Measurements from ENCODE around the gene HHIPL1. TPM values are rescaled to one million over a fixed set of nuclear protein-coding genes. Genes with fewer than 3 reads are reported as not detected.
"Not testable (repeated sequence)": the region's sequence is repeated elsewhere in the genome, so short reads cannot be mapped to it uniquely, and the experiment has no call there.

Gene HHIPL1
- total and polyA plus RNA-seq, 4 experiments from 2014 or later, result 0.35 to 0.42 TPM; not detected in 2

DNA sequence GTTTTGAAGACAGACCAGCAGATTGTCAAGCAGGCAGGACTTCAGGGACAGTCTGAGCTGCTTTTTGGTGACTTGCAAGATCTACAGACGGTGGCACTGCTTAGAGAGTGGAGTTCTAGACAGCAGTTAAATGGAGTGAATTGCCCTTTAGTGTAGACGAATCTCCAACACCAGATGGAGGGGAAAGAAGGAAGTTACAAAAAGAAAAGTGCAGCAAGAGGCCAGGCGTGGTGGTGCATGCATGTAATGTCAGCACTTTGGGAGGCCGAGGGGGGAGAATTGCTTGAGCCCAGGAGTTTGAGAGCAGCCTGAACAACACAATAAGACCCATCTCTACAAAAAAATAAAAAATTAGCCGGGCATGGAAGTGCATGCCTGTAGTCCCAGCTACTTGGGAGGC lies 8.4 kb upstream of the HHIPL1 start:
- Mint-ChIP-seq H3K27ac (no peak overlapping the region), H3K36me3 (no peaks in the 10 kb centered on the region), H3K27me3 (no peaks in the 10 kb centered on the region), H3K4me3 (no peak overlapping the region), H3K4me1 (no peaks in the 10 kb centered on the region), H3K9me3 (no peaks in the 10 kb centered on the region)
- Histone ChIP-seq H3K9me3 (ENCODE audit: control insufficient read depth in 1 of 2, low read length in 2 of 2) (no peaks in the 10 kb centered on the region), H3K4me1 (ENCODE audit: insufficient read depth, low read length) (no peaks in the 10 kb centered on the region), H3K4me3 (ENCODE audit: low read length in 2 of 2) (no peak overlapping the region), H3K36me3 (ENCODE audit: insufficient read depth, low read length) (no peaks in the 10 kb centered on the region), H3K27me3 (ENCODE audit: insufficient read depth, low read length) (no peaks in the 10 kb centered on the region), H3K27ac (ENCODE audit: low read depth, low read length) (no peak overlapping the region)
- CTCF ChIA-PET (ENCODE audit: partially characterized antibody), result no interaction called here
- intact Hi-C loops (cut with micrococcal nuclease), result no loop called here
- POLR2A ChIA-PET (ENCODE audit: partially characterized antibody), result no interaction called here
- DNase-seq, result no peak

DNA sequence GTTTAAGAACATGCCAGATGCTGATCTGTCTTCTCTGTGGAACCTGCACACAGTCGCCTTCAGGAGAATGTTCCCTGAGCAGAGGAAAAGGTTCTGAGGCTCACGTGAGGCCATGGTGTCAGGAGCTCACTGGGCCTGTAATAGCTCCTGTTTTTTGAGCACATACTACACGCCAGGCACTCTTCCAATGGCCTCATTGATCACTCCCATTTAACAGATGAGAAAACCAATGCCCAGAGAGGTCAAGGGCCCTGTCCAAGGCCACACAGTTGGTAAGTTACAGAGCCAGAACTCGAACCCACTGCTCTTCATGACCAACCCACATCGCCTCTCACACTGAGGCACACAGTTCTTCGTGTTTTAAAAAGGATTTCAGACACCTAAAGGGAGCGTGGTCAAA lies 7.3 kb upstream of the HHIPL1 start:
- H3K36me3 Mint-ChIP-seq, result no peaks in the 10 kb centered on the region
- H3K27me3 Mint-ChIP-seq, result no peaks in the 10 kb centered on the region
- H3K4me1 ChIP-seq (ENCODE audit: insufficient read depth, low read length), result no peaks in the 10 kb centered on the region
- H3K27me3 ChIP-seq (ENCODE audit: insufficient read depth, low read length), result no peaks in the 10 kb centered on the region
- intact Hi-C loops (cut with micrococcal nuclease), result no loop called here
- POLR2A ChIA-PET (ENCODE audit: partially characterized antibody), result no interaction called here
- H3K27ac Mint-ChIP-seq, result peak overlapping the region in 1 of 7 donors; percentile 17
- no peak overlapping the region for H3K4me3 Mint-ChIP-seq
- CTCF ChIA-PET (ENCODE audit: partially characterized antibody), result no interaction called here
- H3K4me3 ChIP-seq (ENCODE audit: low read length in 2 of 2), result no peak overlapping the region
- no peaks in the 10 kb centered on the region for H3K9me3 Mint-ChIP-seq
- H3K36me3 ChIP-seq (ENCODE audit: insufficient read depth, low read length), result no peaks in the 10 kb centered on the region
- no peaks in the 10 kb centered on the region for H3K4me1 Mint-ChIP-seq
- no peaks in the 10 kb centered on the region for H3K9me3 ChIP-seq (ENCODE audit: control insufficient read depth in 1 of 2, low read length in 2 of 2)
- no peak overlapping the region for H3K27ac ChIP-seq (ENCODE audit: low read depth, low read length)
- no peak for DNase-seq

DNA sequence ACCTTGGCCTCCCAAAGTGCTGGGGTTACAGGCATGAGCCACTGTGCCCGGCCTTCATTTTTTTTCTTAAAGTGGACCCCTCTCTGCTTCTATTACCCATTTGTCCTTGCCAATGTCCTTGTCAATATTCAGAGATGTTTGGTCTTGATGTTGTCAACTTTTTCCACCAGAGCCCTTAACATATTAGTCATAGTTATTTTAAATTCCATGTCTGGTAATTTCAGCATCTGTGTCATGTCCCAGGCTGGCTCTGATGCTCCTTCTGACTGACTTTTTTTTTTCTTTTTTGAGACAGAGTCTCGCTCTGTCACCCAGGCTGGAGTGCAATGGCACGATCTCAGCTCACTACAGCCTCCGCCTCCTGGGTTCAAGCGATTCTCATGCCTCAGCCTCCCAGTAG lies 2.2 kb upstream of the HHIPL1 start:
- H3K27ac Mint-ChIP-seq; POLR2A ChIA-PET (ENCODE audit: partially characterized antibody); H3K36me3 Mint-ChIP-seq; H3K4me1 Mint-ChIP-seq; DNase-seq; H3K27ac ChIP-seq (ENCODE audit: low read depth, low read length); H3K4me3 ChIP-seq (ENCODE audit: low read length in 2 of 2); H3K36me3 ChIP-seq (ENCODE audit: insufficient read depth, low read length); intact Hi-C loops (cut with micrococcal nuclease); CTCF ChIA-PET (ENCODE audit: partially characterized antibody); H3K4me3 Mint-ChIP-seq; H3K4me1 ChIP-seq (ENCODE audit: insufficient read depth, low read length); H3K9me3 Mint-ChIP-seq; H3K27me3 ChIP-seq (ENCODE audit: insufficient read depth, low read length); H3K9me3 ChIP-seq (ENCODE audit: control insufficient read depth in 1 of 2, low read length in 2 of 2): not testable (repeated sequence)
- H3K27me3 Mint-ChIP-seq, result peaks cover 9 to 12% of the 10 kb centered on the region in 2 donors

GRCh38 chr14:99643343-99643742 lies 1.6 kb upstream of the HHIPL1 start:
- ChIA-PET CTCF (ENCODE audit: partially characterized antibody) (no interaction called here), POLR2A (ENCODE audit: partially characterized antibody) (no interaction called here)
- Histone ChIP-seq H3K27ac (ENCODE audit: low read depth, low read length) (no peak overlapping the region), H3K27me3 (ENCODE audit: insufficient read depth, low read length) (peaks cover 5% of the 10 kb centered on the region), H3K36me3 (ENCODE audit: insufficient read depth, low read length) (no peaks in the 10 kb centered on the region), H3K4me3 (ENCODE audit: low read length in 2 of 2) (no peak overlapping the region), H3K9me3 (ENCODE audit: control insufficient read depth in 1 of 2, low read length in 2 of 2) (no peaks in the 10 kb centered on the region), H3K4me1 (ENCODE audit: insufficient read depth, low read length) (no peaks in the 10 kb centered on the region)
- H3K9me3 Mint-ChIP-seq, result no peaks in the 10 kb centered on the region
- no peak for DNase-seq
- no peaks in the 10 kb centered on the region for H3K36me3 Mint-ChIP-seq
- H3K4me1 Mint-ChIP-seq, result peaks cover 0 to 5% (median 2%) of the 10 kb centered on the region in 4 donors
- H3K4me3 Mint-ChIP-seq, result no peak overlapping the region
- H3K27me3 Mint-ChIP-seq, result peaks cover 12 to 15% of the 10 kb centered on the region in 2 donors
- intact Hi-C loops (cut with micrococcal nuclease), result no loop called here
- H3K27ac Mint-ChIP-seq, result no peak overlapping the region

DNA sequence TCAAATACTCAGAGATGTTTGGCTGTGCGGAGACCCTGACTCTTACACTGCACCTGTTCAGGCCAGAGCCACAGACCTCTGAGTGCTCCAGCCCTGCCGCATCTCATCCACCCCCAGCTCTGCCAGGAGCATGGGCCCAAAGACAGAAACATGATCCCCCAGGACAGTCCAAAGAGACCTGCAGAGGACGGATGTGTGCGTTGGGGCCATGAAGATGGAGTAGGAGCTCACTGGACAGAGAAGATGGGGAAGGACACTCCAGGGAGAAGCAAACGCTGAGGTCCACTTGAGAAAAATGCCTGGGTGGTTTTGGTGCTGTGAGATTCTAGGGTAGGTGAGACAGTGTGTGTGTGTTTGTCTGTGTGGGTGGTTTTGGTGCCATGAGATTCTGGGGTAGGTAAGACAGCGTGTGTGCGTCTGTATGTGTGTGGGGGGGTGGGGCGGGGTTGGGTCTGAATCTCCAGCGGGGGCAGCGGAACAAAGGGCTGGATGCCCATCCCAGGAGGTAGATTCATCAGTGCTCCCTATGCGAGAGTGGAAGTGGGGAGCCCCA lies 818 bp upstream of the HHIPL1 start:
- no peak overlapping the region for H3K4me3 ChIP-seq (ENCODE audit: low read length in 2 of 2)
- Mint-ChIP-seq H3K27ac (no peak overlapping the region), H3K36me3 (no peaks in the 10 kb centered on the region), H3K4me3 (peak overlapping the region in 3 of 8 donors; percentile 5 to 64 (median 50)), H3K4me1 (peaks cover 0 to 5% (median 2%) of the 10 kb centered on the region in 4 donors), H3K9me3 (no peaks in the 10 kb centered on the region), H3K27me3 (peaks cover 12 to 16% of the 10 kb centered on the region in 2 donors)
- no peaks in the 10 kb centered on the region for H3K9me3 ChIP-seq (ENCODE audit: control insufficient read depth in 1 of 2, low read length in 2 of 2)
- intact Hi-C loops (cut with micrococcal nuclease), result no loop called here
- peaks cover 5% of the 10 kb centered on the region for H3K27me3 ChIP-seq (ENCODE audit: insufficient read depth, low read length)
- no peak overlapping the region for H3K27ac ChIP-seq (ENCODE audit: low read depth, low read length)
- no peak for DNase-seq
- ChIA-PET CTCF (ENCODE audit: partially characterized antibody) (no interaction called here), POLR2A (ENCODE audit: partially characterized antibody) (no interaction called here)
- no peaks in the 10 kb centered on the region for H3K4me1 ChIP-seq (ENCODE audit: insufficient read depth, low read length)
- H3K36me3 ChIP-seq (ENCODE audit: insufficient read depth, low read length), result no peaks in the 10 kb centered on the region

DNA sequence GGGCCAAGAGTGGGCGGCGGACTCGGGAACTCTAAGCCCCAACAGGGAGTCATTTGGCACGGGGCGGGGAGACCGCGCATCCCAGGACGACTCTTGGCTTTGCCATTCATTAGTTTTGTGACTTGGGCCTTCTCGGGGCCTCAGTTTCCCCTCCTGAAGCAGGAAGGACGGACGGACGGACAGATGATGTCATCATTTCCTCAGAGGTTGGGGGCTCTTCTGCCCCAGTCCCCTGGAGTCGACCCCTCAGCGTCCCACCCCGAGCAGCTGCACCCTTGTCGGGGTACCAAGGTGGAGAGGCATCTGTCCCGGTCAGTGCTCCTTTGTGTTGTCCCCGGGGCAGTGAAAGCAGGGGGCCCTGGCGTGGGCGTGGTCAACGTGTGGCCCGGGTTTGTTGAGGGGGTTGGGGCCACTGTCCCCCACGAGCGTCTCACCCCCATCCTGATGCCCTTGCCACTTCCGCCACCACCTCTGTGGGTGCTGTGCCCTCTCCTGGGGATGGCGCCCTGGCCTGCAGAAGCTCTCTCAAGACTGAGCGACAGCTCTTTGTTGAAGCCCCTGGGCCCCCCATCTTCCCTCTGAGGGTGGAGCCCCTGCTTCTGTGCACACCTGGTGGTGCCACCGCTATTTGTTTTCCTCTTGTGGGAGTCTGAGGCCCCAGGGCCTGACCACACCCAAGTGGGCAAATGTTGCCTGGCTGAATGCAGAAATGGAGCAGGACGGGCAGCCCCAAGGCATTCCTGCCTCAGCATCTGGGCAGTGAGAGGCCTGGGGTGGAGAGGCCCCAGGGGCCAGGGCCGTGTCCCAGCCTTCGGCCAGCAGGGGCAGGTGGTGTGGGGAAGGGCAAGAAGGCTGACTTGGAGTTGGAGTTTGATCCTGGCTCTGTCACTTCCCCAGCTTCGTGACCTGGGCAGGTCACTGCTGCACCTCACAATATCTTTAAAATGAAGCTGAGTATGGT lies 896 bp downstream of the HHIPL1 start:
- H3K27me3 Mint-ChIP-seq, result peaks cover 14 to 26% of the 10 kb centered on the region in 2 donors
- peak overlapping the region in 5 of 8 donors; percentile 30 to 61 (median 40) for H3K4me3 Mint-ChIP-seq
- H3K36me3 ChIP-seq (ENCODE audit: insufficient read depth, low read length), result no peaks in the 10 kb centered on the region
- ChIA-PET CTCF (ENCODE audit: partially characterized antibody) (interaction anchor here (0.6 kb wide), 1 partner anchor 290 kb away, joined by 3 read pairs; no protein-coding TSS in a partner anchor), POLR2A (ENCODE audit: partially characterized antibody) (no interaction called here)
- no peaks in the 10 kb centered on the region for H3K4me1 ChIP-seq (ENCODE audit: insufficient read depth, low read length)
- H3K9me3 ChIP-seq (ENCODE audit: control insufficient read depth in 1 of 2, low read length in 2 of 2), result no peaks in the 10 kb centered on the region
- no peak overlapping the region for H3K27ac ChIP-seq (ENCODE audit: low read depth, low read length)
- H3K36me3 Mint-ChIP-seq, result no peaks in the 10 kb centered on the region
- H3K4me1 Mint-ChIP-seq, result peaks cover 0 to 5% (median 2%) of the 10 kb centered on the region in 4 donors
- intact Hi-C loops (cut with micrococcal nuclease), result no loop called here
- no peak for DNase-seq
- no peak overlapping the region for H3K27ac Mint-ChIP-seq
- no peak overlapping the region for H3K4me3 ChIP-seq (ENCODE audit: low read length in 2 of 2)
- H3K27me3 ChIP-seq (ENCODE audit: insufficient read depth, low read length), result peaks cover 5% of the 10 kb centered on the region
- H3K9me3 Mint-ChIP-seq, result no peaks in the 10 kb centered on the region

GRCh38 chr14:99647411-99647810 lies 2.5 kb downstream of the HHIPL1 start:
- Mint-ChIP-seq H3K4me1 (peaks cover 0 to 5% (median 2%) of the 10 kb centered on the region in 4 donors), H3K27me3 (peaks cover 20 to 31% of the 10 kb centered on the region in 2 donors), H3K4me3 (no peak overlapping the region), H3K36me3 (no peaks in the 10 kb centered on the region), H3K9me3 (no peaks in the 10 kb centered on the region), H3K27ac (no peak overlapping the region)
- intact Hi-C loops (cut with micrococcal nuclease), result no loop called here
- ChIA-PET POLR2A (ENCODE audit: partially characterized antibody) (no interaction called here), CTCF (ENCODE audit: partially characterized antibody) (no interaction called here)
- no peaks in the 10 kb centered on the region for H3K9me3 ChIP-seq (ENCODE audit: control insufficient read depth in 1 of 2, low read length in 2 of 2)
- H3K27me3 ChIP-seq (ENCODE audit: insufficient read depth, low read length), result peaks cover 5% of the 10 kb centered on the region
- no peaks in the 10 kb centered on the region for H3K4me1 ChIP-seq (ENCODE audit: insufficient read depth, low read length)
- no peak overlapping the region for H3K27ac ChIP-seq (ENCODE audit: low read depth, low read length)
- no peak overlapping the region for H3K4me3 ChIP-seq (ENCODE audit: low read length in 2 of 2)
- DNase-seq, result no peak
- H3K36me3 ChIP-seq (ENCODE audit: insufficient read depth, low read length), result no peaks in the 10 kb centered on the region
